Ascending aorta (tissue), 2 donors: ENCODE data around the gene HSPG2. TPM values are rescaled to one million over a fixed set of nuclear protein-coding genes. Genes with fewer than 3 reads are reported as not detected.

Source experiments
- DNase-seq, 2 donors: peaks; one replicate each; pipeline ENCODE4 v3.0.0-alpha.2; 2019; ENCODE audit warnings: low spot score in 2 of 2
- H3K27ac ChIP-seq, 2 donors: fragments of 200-600 bp; sonication (generic); one replicate each; pipeline ENCODE4 v1.5.1; 2016 to 2017; ENCODE audit warnings: mild to moderate bottlenecking in 1 of 2
- H3K27me3 ChIP-seq: fragments of 200-600 bp; sonication (generic); one replicate; pipeline ENCODE4 v1.5.1; 2017
- H3K36me3 ChIP-seq, 2 donors: fragments of 200-600 bp; sonication (generic); one replicate each; pipeline ENCODE4 v1.5.1; 2016
- H3K4me1 ChIP-seq, 2 donors: fragments of 200-600 bp; sonication (generic); one replicate each; pipeline ENCODE4 v1.5.1; 2016 to 2017; ENCODE audit warnings: mild to moderate bottlenecking in 1 of 2
- H3K4me3 ChIP-seq, 2 donors: fragments of 200-600 bp; sonication (generic); one replicate each; pipeline ENCODE4 v1.5.1; 2016 to 2017; ENCODE audit warnings: mild to moderate bottlenecking in 1 of 2
- H3K9me3 ChIP-seq, 2 donors: fragments of 200-600 bp; sonication (generic); one replicate each; pipeline ENCODE4 v1.5.1; 2016
- intact Hi-C: fragments of 100-400 bp; cut with DNase I; formaldehyde crosslinking; loops from one replicate; pipeline ENCODE4 v1.15.1; 2023
- total RNA-seq: library from RNA; depleted of rRNA; stranded (reverse); fragments of >200 nt; gene quantifications from one replicate; pipeline ENCODE4 v1.1.0, GENCODE V29; 2016
- TF ChIP-seq, protein P1 (sequence below), 3 experiments: fragments of 200-600 bp in 2 of 3; fragments of 450-650 bp in 1 of 3; sonication (generic) in 2 of 3; IDR thresholded peaks; one replicate each; pipeline ENCODE4 v1.5.1; 2016 to 2019; ENCODE audit warnings: antibody characterized with exemption in 3 of 3, mild to moderate bottlenecking in 1 of 3, moderate library complexity in 1 of 3

The HSPG2 gene
- total RNA-seq, 1 donor from 2014 or later = 1,294 TPM

DNA sequence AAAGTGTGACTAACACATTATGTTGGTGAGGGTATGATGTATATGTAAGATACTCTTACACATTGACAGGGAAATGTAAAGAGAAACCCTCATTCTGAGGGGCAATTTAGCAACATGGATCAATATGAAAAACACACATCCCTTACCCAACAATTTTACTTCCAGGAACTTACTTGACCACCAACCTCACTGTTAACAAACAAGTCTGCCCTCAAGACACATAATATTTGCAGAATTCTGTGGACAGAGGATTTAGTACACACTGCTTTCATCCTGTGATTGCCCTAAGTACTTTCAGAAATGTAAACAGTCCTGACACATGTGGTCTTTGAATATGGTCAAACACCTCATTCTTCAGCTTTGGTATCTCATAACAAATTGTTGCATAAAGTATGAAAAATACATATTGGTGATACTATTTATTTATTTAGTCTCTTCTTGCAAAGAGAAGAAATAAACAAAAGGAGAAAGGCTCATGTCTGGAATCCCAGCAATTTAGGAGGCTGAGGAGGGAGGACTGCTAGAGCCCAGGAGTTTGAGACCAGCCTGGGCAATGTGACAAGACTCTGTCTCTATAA, 161.0 kb downstream of the HSPG2 start:
- no peaks in the 10 kb centered on the region for H3K27me3 ChIP-seq
- intact Hi-C loops = no loop called here
- no peaks in the 10 kb centered on the region for H3K36me3 ChIP-seq
- H3K4me3 ChIP-seq = no peak overlapping the region
- no peak overlapping the region for H3K27ac ChIP-seq
- DNase-seq = no peak
- peaks cover 2 to 8% of the 10 kb centered on the region in 2 donors for H3K4me1 ChIP-seq
- H3K9me3 ChIP-seq = no peaks in the 10 kb centered on the region
- TF ChIP-seq, protein P1, sequence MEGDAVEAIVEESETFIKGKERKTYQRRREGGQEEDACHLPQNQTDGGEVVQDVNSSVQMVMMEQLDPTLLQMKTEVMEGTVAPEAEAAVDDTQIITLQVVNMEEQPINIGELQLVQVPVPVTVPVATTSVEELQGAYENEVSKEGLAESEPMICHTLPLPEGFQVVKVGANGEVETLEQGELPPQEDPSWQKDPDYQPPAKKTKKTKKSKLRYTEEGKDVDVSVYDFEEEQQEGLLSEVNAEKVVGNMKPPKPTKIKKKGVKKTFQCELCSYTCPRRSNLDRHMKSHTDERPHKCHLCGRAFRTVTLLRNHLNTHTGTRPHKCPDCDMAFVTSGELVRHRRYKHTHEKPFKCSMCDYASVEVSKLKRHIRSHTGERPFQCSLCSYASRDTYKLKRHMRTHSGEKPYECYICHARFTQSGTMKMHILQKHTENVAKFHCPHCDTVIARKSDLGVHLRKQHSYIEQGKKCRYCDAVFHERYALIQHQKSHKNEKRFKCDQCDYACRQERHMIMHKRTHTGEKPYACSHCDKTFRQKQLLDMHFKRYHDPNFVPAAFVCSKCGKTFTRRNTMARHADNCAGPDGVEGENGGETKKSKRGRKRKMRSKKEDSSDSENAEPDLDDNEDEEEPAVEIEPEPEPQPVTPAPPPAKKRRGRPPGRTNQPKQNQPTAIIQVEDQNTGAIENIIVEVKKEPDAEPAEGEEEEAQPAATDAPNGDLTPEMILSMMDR (IDR thresholded peaks at IDR 0.05) = no peak

- Histone ChIP-seq H3K27ac (no peak overlapping the region), H3K9me3 (no peaks in the 10 kb centered on the region), H3K4me1 (peaks cover 0 to 2% of the 10 kb centered on the region in 2 donors), H3K36me3 (no peaks in the 10 kb centered on the region), H3K4me3 (no peak overlapping the region), H3K27me3 (no peaks in the 10 kb centered on the region)
- TF ChIP-seq, protein P1 (IDR thresholded peaks at IDR 0.05) = no peak
- intact Hi-C loops = no loop called here
- no peak for DNase-seq
Observed at GRCh38 chr1:21775550-21775914, 161.6 kb downstream of the HSPG2 start.

- intact Hi-C loops = no loop called here
- H3K27ac ChIP-seq = no peak overlapping the region
- DNase-seq = no peak
Observed at GRCh38 chr1:21774835-21775549, 162.1 kb downstream of the HSPG2 start.

DNA sequence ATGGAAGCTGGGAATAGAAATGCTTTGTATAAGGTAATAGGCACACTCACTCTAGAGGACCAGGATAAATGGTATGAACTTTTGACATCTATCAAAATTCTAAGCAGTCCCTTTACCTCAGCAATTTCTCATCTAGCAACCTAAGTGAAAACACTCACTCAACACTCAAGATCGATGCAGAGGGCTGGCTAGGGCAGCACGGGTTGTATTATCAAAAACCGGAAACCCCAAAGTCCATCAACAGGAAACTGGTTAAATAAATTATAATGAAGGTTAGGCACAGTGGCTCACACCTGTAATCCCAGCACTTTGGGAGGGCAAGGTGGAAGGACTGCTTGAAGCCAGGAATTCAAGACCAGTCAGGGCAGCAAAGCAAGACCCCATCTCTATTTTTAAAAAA, 163.5 kb downstream of the HSPG2 start:
- Histone ChIP-seq H3K4me3 (no peak overlapping the region), H3K27me3 (no peaks in the 10 kb centered on the region), H3K27ac (no peak overlapping the region), H3K36me3 (no peaks in the 10 kb centered on the region), H3K4me1 (no peaks in the 10 kb centered on the region), H3K9me3 (no peaks in the 10 kb centered on the region)
- TF ChIP-seq, protein P1 (IDR thresholded peaks at IDR 0.05) = no peak
- intact Hi-C loops = no loop called here
- DNase-seq = no peak

More at GRCh38 chr1:21774835-21775549, 162.1 kb downstream of the HSPG2 start:
- no peak overlapping the region for H3K4me3 ChIP-seq
- H3K9me3 ChIP-seq = no peaks in the 10 kb centered on the region
- no peaks in the 10 kb centered on the region for H3K36me3 ChIP-seq
- H3K4me1 ChIP-seq = peaks cover 0 to 2% of the 10 kb centered on the region in 2 donors
- TF ChIP-seq, protein P1 (IDR thresholded peaks at IDR 0.05) = no peak
- no peaks in the 10 kb centered on the region for H3K27me3 ChIP-seq

Other genes starting within 250 kb of the HSPG2 start
- gene USP48, start 154.2 kb downstream of the HSPG2 start, total RNA-seq = 41.3 TPM
- gene LDLRAD2, start 125.0 kb downstream of the HSPG2 start, total RNA-seq = not detected
- gene CELA3B, start 39.7 kb upstream of the HSPG2 start, total RNA-seq = not detected
- gene CELA3A, start 64.3 kb upstream of the HSPG2 start, total RNA-seq = not detected
- 111 TPM for gene CDC42, start 115.4 kb upstream of the HSPG2 start, total RNA-seq
- gene WNT4, start 205.8 kb upstream of the HSPG2 start, total RNA-seq = not detected